HG02610 (cell line): ENCODE data around the gene MYBPC1.

Experiments
- ATAC-seq: cut with Tn5 transposase; IDR thresholded peaks from one replicate; pipeline ENCODE4 v1.9.1; 2021; ENCODE audit warnings: mild to moderate bottlenecking, moderate library complexity; ENCODE audit not compliant: unreplicated experiment

The MYBPC1 gene

DNA sequence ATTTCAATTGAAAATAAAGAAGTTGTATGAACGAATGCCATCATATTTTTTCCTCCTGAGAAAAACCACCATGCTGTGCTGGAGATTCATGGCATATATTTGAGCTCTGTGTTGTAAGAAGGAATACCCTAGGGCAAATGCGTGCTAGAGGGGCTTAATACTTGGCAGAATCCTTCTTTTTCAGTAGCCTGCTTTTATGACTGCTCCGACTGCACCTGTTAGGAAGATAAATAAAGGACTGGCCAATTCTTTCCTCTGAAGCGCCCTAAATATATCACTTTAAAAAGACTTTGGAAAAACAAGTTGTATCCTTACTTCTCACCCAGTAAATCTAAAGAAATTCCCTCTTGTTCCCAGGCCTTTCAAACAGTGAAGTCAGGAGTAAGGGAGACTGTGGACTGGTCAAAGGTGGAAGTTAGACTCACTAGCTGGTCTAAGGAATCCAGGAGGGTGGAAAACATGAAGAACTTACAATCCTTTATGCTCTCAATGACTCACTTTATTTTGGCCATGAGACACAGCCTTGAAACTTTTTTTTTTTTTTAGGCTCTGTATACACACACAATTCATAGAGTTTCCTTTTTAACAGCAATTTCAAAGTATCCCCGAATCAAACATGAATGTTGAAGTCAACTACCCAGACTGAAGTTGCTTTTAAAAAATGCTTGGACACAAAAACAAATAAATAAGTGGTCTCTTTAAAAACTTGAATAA lies 5.2 kb downstream of the MYBPC1 start:
- no peak for ATAC-seq

DNA sequence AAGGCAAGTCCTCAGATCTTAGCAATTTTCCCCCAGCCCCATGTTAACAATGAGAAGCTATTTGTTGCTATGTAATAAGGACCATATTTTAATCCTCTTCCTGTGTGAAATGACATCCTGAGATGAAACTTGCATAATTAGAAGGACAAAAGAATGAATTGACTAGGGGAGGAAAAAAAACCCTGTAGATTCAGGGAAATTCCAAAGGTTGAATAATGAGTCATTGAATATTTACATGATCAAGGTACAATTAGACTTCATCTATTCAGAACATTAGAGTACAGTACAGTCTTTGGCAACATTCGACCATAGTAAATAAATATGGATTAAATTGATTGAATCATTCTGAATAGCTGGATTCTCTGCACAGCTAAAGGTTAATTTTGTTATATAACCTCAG lies 9.4 kb downstream of the MYBPC1 start:
- peak; percentile 68 for ATAC-seq

DNA sequence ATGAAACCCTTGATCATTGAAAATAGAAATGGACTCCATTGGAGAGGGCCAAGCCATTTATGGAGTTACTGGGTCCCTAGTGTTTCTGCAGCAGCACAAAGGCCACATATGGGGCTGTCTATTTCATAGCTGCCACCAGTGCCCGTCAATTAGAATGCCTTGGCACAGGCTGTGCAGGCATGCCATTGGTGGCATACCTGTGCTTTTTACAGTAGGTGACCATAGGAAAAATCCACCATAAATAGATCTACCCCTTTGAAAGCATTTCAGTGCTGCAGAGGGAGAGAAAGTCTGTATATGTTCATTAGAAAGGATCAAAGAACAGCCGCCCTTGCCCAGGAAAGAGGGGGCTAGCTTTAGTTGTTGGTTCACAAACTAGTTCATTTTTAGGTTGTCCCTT lies 13.1 kb downstream of the MYBPC1 start:
- no peak for ATAC-seq

- ATAC-seq, result no peak
These were observed 13.7 kb downstream of the MYBPC1 start for GRCh38 chr12:101608301-101609133.

GRCh38 chr12:101609198-101609597 lies 14.4 kb downstream of the MYBPC1 start:
- no peak for ATAC-seq

GRCh38 chr12:101612160-101612916 lies 17.6 kb downstream of the MYBPC1 start:
- no peak for ATAC-seq

DNA sequence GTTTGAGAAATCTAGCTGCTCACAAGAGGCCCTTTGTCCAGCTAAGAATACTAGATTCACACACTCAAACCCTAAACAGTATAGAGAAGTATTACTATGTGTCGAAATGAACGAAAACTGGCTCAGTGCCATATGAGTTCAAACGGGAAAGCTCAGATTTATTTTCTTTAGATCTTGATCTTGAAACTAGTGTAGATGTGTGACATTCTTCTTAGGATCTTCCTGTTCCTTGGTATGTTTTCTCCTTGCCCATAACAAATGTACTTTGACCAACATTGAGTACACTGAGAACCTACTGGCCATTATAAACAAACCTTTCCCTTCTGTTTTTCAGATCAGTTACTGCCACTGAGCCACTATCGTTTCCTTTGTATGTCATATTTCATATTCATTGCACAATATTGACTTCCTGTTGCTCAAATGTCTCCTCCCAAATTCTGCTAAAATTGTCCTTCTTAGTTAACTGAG lies 21.3 kb downstream of the MYBPC1 start:
- no peak for ATAC-seq

- ATAC-seq, result no peak
These were observed 24.4 kb downstream of the MYBPC1 start for GRCh38 chr12:101619026-101619786.

GRCh38 chr12:101619858-101620761 lies 25.3 kb downstream of the MYBPC1 start:
- ATAC-seq, result no peak

DNA sequence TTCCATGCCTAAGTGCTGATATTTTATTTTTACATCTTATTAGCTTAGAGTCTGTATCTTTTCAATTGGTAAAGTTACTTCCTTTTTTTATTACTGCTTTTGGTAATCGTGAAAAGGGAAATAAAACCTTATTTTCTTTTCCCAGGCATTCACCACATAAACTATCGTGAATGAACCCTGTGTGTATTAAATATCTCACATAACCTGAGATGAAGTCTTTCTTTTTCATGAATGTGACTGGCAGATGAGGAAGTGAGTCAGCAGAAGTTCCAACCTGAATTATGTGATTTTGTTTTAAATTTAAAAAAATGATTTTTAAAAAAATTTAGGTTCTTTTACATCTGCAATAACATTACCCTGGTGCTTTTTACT lies 26.0 kb downstream of the MYBPC1 start:
- no peak for ATAC-seq

- ATAC-seq, result no peak
These were observed 33.9 kb downstream of the MYBPC1 start for GRCh38 chr12:101628676-101629075.

DNA sequence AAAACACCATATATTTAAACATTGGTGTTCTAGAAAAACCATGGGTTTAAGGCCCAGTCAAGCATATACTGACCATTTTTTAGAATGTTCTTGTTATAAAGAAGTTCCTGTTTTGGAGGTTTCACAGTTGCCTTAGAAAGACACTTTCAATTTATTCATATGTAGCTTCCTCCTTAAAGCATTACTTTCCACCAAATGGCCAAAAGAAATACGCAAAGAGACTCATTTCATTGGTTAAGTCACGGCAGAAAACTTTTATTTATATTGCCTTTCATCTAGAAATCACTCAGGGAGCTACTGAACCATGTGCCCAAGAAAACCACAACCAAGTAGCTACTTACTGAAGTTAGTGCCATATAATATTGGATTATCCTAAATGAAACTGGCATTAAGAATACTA lies 40.0 kb downstream of the MYBPC1 start:
- peak; percentile 97 for ATAC-seq

DNA sequence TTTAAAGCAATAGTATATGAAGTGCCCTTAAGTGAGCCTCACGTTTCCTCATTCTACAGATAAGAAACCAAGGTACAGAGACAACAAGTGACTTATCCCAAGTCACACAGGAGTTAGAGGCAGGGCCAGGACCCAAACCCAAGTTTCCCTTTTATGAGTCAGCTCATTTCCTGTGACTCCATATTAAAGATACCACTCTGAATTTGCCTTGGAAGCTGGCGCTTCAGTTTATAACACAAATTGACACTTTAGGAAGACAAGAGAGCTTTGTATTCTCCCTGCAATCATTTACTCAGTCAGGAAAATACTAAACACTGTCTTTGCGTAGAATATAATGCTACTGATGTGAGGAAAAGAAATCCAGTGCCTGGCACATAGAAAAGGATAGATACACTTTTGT lies 43.2 kb downstream of the MYBPC1 start:
- no peak for ATAC-seq

GRCh38 chr12:101642115-101643067 lies 47.6 kb downstream of the MYBPC1 start:
- ATAC-seq, result no peak

DNA sequence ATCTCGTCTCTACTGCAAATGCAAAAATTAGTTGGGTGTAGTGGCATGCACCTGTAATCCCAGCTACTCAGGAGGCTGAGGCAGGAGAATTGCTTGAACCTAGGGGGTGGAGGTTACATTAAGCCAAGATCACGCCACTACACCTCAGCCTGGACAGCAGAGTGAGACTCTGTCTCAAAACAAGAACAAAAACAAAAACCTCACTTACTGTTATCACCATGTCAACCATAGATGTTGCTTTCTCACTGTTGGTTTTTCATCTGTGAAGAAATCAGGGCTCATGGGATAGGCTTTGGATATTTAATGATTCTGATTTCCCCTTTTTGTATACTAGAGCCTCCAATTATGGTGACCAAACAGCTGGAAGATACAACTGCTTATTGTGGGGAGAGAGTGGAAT lies 52.9 kb downstream of the MYBPC1 start:
- peak; percentile 46 for ATAC-seq

DNA sequence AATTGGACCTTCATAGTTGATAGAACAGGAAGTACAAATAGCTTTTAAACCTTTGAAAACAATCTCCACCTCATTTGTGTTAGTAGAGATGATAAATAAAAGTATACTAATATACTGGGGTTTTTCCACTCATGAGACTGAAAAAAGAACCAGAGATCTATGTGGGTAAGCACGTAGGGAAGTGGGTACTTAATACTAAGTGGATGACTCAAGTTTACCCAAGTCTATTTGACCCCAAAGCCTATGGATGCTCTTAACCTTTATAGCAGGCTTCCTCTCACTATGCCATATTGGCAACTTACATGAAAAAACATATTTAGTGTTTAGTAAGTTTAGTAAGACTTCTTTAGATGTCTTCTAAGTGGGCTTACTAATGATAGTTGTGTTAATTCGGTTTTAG lies 53.4 kb downstream of the MYBPC1 start:
- ATAC-seq, result peak; percentile 38

DNA sequence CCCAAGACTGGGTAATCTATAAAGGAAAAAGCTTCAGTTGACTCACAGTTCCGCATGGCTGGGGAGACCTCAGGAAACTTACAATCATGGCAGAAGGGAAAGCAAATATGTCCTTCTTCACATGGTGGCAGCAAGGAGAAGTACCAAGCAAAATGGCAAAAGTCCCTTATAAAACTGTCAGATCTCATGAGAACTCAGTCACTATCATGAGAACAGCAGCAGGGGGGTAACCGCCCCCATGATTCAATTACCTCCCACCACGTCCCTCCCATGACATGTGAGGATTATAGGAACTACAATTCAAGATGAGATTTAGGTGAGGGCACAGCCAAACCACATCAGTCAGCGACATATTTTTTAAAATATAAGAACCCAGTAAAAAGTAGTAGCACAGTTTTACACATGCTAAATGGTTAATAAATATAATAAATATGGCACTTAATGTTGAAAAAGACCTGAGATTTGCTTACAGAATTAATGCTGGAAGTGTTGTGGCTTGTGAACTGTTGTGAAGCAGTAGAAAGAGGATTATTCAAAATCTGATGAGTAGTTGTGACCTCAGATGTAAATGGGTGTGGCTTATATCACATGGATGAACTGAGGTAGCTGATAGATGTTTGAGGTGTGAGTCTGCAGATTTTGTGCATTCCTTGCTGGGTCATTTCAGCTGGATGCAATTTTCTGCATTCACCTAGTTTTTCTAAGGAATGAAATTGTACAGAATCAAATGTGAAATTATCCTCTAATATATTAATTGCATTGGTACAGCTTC lies 55.8 kb downstream of the MYBPC1 start:
- no peak for ATAC-seq

GRCh38 chr12:101653030-101653429 lies 58.3 kb downstream of the MYBPC1 start:
- ATAC-seq, result no peak
